CD4-positive, alpha-beta T cell treated with Interleukin-15 for 1 hour (primary cell): ENCODE data around the gene HS6ST3.

Experiments
- DNase-seq: peaks from one replicate; pipeline ENCODE4 v3.0.0-alpha.2; 2020

Gene HS6ST3

DNA sequence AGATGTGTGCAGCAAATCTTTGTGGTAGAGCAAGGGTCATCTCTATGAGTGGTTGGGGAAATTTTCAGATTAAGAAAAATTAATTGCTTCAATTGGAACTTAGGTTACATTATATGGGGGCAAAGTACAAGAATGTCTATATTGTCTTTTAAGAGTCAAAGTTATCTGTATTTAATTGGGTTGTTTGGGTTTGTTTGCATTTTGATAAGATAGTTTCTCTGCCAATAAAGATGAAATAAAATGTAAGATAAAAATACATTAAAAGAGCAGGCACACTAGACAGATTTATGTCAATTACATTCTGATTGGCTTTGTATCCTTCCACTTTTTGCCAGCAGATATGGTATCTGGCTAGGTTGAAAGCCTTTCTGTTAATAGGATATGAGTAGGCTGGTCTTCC lies 587.1 kb downstream of the HS6ST3 start:
- DNase-seq, result no peak

DNA sequence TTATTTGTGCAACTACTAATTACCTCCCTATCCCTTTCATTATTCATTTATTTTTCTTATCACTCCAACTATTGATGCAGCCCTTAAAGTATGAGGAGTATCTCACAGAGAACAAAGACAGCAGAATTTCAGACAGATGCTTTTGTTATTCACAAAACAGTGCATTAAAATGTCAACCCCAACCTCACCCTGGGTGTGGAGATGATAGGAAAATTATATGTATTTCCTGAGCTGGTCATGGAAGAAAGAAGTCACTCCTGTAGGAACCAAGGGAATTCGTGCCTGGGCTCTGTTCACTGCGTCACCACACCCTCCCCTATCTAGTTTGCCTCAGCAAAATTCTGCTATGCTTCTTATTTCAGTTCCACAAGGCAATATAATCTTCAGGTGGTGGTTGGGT lies 588.9 kb downstream of the HS6ST3 start:
- DNase-seq, result no peak

GRCh38 chr13:96680898-96681297 lies 591.0 kb downstream of the HS6ST3 start:
- no peak for DNase-seq

- DNase-seq, result no peak
Measured at GRCh38 chr13:96681766-96682165, 591.9 kb downstream of the HS6ST3 start.

GRCh38 chr13:96684469-96684868 lies 594.6 kb downstream of the HS6ST3 start:
- no peak for DNase-seq

DNA sequence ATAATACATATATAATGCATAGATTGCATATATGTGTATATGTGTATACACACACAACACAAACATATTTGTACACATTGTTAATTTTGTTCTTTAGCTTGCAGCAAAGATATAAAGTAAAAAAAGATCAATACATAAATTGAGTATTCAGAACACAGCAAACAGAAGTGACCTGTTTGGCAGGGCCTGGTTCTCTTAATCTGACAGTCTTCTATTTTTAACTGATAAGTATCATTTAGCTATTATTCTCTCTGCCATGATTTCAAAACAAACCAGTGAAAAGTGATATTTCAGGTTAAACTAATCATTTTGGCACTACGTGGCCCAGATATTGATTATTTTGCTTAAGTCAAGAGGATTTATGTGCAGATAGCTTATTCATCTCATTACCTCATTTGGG lies 595.0 kb downstream of the HS6ST3 start:
- no peak for DNase-seq

GRCh38 chr13:96686286-96686685 lies 596.4 kb downstream of the HS6ST3 start:
- DNase-seq, result no peak

DNA sequence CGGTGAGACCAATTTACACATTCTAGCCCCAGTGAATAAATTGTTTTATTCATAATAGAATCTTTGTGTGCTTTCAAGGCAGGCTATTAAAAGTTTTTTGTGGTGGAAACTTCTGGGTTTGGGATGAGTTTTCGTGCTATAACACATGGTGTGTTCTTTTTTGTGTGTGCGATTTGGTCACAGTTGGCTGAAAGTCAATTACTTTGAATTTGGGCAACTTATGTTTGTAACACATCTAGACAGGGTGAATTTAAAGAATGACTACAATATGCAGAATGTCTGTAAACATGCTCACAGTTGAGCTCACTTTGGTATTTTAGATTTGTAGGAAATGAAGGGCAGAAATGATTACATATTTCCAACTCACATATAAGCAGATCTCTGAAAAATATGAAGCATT lies 597.3 kb downstream of the HS6ST3 start:
- no peak for DNase-seq

GRCh38 chr13:96690998-96691397 lies 601.1 kb downstream of the HS6ST3 start:
- DNase-seq, result no peak

GRCh38 chr13:96696389-96696900 lies 606.5 kb downstream of the HS6ST3 start:
- DNase-seq, result no peak

DNA sequence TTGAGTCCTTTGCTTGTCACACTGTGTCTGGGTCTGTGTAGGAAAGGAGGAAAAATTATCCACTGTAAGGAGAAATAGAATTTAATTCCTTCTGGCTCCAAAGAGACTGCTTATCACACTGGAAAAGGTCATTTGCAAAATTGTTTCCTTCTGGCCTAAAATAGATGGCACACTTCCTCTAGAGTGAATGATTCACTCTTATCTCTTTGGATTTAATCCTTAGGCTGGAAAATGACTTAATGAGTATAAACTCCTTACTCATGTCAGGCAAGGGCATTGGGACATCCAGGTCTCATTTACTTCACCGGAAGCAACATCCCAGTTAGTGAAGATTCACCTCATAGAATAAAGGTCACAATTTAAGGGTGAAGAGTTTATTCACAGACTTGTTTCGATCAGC lies 610.8 kb downstream of the HS6ST3 start:
- DNase-seq, result no peak

- no peak for DNase-seq
Measured at GRCh38 chr13:96707146-96707545, 617.2 kb downstream of the HS6ST3 start.

DNA sequence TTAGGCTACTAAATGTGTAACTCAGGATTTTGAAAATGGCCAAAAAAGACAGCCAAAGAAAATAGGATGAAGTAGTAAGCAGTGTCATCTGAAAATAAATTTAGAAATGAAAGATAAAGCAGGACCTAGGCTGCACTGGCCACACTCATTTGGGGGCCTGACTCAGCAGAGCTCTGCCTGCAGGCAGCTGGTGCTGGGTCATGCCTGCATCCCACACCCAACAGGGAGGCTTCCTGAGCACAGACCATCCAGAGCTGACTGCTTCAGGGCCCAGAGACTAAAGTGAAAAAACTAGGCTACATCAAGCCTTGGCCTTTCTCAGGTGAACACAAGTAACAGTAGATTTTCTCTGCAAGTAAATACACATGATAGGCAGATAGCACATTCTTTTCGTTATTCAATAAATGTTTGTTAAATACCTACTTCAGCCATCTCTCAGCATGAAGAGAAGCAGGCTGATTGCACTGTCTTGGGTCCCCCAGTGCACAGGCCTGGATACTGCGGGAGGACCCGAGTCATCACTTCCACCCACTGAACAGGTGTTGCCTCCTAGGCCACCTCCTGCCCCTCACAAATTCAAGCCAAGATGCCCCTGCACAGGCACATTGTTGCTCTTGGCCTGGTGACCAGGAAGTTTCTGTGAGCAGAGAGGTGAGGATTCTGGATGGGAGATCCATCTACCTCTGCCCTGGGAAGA lies 620.4 kb downstream of the HS6ST3 start:
- DNase-seq, result no peak

- DNase-seq, result no peak
Measured at GRCh38 chr13:96720446-96720845, 630.5 kb downstream of the HS6ST3 start.

DNA sequence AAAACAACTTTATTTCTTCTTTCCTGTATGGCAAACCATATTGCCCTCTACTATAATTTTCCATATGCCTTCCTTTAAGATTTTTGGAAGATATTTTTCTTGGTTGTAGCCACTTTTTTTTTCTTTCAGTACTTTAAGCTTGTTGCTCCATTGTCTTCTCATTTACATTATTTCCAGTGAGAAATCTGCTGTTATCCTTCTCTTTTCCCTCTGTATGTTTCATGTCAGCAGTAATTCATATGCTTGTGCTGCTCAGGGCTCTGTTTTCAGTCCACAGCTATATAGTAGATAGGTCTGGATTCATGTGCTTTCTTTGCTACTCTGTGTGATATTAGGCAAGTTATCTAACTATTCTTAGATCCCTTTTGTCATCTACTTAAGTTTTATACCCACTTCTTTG lies 636.7 kb downstream of the HS6ST3 start:
- no peak for DNase-seq

GRCh38 chr13:96728463-96728862 lies 638.6 kb downstream of the HS6ST3 start:
- DNase-seq, result no peak

GRCh38 chr13:96730676-96731075 lies 640.8 kb downstream of the HS6ST3 start:
- no peak for DNase-seq

GRCh38 chr13:96734499-96734898 lies 644.6 kb downstream of the HS6ST3 start:
- no peak for DNase-seq

DNA sequence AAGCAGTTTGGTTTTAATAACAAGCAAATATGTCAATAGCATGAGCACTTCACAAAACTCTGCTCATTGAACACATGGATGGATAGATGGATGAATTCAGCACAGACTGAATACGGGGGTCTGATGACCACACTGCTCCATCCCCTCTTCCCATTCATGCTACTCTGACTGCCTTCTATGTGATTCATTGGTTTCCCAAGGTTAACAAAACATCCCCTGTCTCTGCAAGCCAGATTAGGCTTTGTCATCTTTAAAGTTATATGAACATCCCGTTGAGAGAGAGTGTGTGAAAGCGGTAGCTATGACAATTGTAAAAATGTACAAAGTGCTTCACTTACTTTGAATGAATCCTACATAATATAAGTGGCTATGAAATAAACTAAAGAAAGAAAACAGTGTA lies 651.9 kb downstream of the HS6ST3 start:
- no peak for DNase-seq

DNA sequence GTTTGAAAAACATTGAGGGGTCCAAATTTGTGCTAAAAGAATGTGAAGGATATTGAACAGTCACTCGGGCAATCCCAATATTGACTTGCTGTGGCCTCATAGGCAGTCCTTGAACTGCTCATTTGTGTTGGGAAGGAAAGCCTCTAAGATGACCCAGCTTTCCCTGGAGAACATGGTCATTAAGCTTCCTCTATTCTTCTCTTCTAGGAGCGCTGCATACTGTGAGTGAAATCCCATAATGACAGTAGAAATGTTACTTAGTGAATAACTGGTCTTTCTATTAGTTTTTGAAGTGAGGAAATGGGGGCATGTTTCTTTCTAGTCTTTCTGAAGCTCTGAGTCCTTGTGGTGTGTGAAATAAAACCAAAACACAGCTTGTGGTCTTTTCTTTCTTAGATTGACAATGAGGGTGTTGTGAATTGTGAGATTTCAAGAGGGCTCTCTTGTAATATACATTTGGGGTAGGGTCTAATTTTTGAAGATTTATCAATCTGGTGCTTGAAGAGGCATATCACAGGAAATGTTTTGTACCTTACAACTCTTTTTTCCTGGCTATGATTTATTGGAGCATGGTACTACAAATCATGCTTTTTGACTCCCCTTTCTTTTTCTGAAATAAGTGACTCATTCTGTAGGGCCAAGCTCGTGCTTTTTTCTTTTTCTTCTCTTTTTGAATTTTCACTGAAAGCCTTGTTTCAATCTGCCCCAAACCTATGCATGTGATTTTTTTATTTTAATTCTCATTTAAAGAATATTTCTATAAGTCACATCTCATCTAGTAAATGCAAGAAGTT lies 653.6 kb downstream of the HS6ST3 start:
- no peak for DNase-seq

- DNase-seq, result no peak
Measured at GRCh38 chr13:96744367-96745331, 654.7 kb downstream of the HS6ST3 start.

DNA sequence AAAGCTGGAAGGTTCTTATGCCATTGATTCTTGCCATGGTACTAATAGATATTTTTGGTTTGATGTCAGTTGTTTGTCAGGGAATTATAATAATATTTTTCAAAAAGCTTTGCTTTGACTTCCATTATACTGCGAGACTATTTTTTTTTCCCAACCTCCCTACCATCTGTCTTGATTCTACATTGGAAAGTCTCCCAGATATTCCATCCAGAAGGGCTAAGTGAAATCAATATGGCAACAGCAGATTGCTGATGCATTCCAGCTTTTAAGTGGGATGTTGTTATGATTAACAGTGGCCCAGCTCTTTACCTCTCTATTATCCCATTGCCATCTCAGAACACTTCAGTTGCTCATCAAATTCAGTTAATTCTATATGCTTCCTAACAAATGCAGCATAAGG lies 657.0 kb downstream of the HS6ST3 start:
- no peak for DNase-seq

- no peak for DNase-seq
Measured at GRCh38 chr13:96749825-96750224, 659.9 kb downstream of the HS6ST3 start.
